Measurements from ENCODE around the gene OMA1. TPM values are rescaled to one million over a fixed set of nuclear protein-coding genes. Genes with fewer than 3 reads are reported as not detected.
A peak's percentile ranks its signal among the peaks of the same experiment; 100 is the strongest.
"Not testable (repeated sequence)": the region's sequence is repeated elsewhere in the genome, so short reads cannot be mapped to it uniquely, and the experiment has no call there.

The OMA1 gene
- 20.3 and 93.6 TPM in 2 replicates for total RNA-seq (2014; rRNA removed; shearing (Covaris generic); ENCODE audit: low replicate concordance)

DNA sequence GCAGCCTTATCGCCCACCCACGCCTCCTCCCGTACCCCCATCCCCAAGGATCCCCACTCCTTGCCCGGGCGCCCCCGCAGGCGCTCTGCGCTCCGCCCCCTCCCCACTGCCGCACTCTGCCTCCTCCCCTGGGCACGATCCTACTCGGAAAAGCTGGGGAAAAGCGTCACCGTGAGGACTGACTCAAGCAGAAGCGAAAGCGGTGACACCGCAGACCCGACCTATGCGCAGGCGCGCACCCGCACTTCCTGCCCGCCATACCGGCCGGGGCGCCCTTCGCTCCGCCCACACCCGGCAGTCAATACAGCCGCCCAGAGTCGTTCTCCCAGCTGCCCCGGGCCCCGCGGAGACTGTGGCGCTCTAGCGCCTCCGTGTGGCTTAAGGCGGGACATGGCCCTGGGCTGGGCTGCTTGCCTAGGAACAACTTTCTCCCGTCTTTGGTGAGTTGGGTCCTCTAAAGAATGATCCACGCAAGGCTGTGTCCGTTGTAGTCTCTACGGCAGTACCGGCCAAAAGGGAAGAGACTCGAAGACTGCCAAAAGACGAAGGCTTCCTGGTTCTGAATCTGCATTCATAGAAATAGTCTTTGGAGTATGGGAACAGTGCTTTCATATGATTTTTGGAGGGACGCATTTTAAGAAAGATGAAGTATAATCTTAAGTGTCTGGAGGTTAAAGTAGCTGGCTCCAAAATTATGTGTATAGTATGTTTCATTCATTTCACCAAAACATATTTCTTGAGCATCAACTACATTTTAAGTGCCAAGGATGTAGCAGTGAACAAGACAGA is at the start of gene OMA1:
Gene OMA1, minus strand, starts transcription at position 207 of the 789 bp plus-strand sequence. CDS start 7,432 bp downstream, outside the sequence.
- DNase-seq (ENCODE audit: low read depth) = peak; percentile 93
- in situ Hi-C loops (cut with HindIII; ENCODE audit: low pct_unique_long_range_greater_than_20kb, low sequenced_read_pairs) = no loop called here

DNA sequence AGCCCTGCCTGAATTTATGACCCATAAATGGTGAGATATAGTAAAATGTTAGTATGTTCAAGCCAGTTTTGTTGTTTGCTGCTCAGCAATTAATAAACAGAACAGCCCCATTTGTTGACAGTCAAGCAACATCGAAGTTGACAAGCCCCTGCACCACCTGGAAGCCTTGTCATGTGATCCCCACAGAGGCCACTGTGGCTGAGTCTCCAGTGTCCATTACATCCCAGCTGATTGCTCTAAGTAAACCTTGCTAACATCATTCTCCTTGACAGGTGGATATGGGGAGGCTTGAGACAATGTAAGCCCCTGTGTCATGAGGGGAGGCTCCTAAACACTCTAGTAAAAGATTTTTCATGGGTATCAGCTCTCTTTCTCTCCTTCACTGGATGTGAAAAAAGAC is 48.0 kb upstream of the OMA1 start:
- DNase-seq (ENCODE audit: low read depth) = no peak
- in situ Hi-C loops (cut with HindIII; ENCODE audit: low pct_unique_long_range_greater_than_20kb, low sequenced_read_pairs) = no loop called here

DNA sequence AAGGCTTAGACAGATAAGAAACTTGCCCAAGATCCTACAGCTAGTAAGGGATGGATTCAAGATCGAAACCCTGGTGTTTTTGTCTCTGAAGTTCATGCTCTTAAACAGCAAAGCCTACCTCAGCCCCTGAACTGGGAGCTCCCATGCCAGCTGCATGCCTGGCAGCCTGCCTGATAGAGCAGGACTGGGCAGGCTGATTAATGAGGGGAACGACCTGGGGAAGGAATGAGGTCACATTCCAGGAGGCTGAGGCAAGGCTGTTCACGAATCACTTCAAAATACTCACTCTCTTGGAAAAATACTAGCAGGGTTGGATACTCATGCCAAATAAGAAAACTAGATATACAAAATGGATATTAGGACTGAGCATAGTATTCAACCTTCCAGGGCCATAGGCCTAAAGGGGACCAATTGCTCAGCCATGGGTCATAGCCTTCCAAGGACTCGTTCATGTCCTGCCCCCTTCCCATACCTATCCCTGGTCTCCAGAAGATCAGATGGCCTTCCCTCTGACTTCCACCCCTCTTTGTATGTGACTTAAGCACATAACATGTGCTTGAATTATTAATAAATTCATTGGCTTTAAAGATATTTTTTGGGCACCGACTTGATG is 46.1 kb upstream of the OMA1 start:
- in situ Hi-C loops (cut with HindIII; ENCODE audit: low pct_unique_long_range_greater_than_20kb, low sequenced_read_pairs) = no loop called here
- peak; percentile 84 for DNase-seq (ENCODE audit: low read depth)

DNA sequence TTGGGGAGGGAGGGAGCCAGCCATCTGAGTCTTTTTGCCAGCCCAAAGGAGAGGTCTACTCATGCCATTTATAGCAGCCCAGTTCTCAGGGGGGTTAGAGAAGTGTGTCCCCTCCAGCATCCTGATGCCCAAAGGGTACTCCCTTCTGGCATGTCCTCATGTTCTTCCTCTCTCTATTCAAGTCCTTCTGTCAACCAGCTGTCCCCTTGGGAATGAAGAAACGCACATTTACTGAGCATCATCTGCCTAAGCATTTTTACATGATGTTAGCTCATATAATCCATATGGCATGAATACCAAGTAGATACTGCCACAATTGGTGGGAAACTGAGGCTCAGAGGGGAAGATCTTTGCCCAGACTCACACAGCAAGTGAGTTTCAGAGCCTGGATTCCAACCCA is 45.3 kb upstream of the OMA1 start:
- no peak for DNase-seq (ENCODE audit: low read depth)
- in situ Hi-C loops (cut with HindIII; ENCODE audit: low pct_unique_long_range_greater_than_20kb, low sequenced_read_pairs) = no loop called here

DNA sequence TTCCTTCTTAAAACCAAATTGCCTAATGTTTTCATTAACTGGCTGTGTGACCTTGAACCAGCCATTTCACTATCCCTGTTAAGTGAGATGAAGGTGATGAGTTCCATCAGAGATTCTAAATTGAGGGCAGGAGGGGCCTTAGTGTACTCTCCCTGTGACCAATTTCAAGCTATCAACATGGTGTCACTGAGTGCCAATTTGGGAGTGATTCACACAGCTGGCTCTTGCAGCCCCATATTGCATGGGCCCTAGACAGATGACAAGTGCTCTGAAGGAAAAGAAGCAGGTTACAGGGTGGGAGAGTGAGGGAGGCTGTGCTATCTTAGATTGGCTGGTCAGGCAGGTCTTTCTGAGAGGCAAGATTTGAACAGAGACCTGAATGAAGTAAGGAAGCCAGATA is 43.5 kb upstream of the OMA1 start:
- in situ Hi-C loops (cut with HindIII; ENCODE audit: low pct_unique_long_range_greater_than_20kb, low sequenced_read_pairs) = no loop called here
- DNase-seq (ENCODE audit: low read depth) = no peak

DNA sequence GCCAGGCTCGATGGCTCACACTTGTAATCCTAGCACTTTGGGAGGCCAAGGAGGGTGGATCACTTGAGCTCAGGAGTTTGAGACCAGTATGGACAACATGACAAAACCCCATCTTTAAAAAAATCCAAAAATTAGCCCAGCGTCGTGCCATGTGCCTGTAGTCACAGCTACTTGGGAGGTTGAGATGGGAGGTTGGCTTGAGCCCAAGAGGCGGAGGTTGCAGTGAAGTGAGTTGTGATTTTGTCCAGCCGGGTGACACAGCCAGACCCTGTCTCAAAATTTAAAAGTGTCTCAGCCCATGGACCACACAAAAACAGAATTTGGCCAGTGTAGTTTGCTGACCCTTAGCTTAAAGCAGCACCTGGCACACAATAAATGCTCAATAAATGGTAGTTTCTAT is 41.9 kb upstream of the OMA1 start:
- in situ Hi-C loops (cut with HindIII; ENCODE audit: low pct_unique_long_range_greater_than_20kb, low sequenced_read_pairs) = no loop called here
- no peak for DNase-seq (ENCODE audit: low read depth)

DNA sequence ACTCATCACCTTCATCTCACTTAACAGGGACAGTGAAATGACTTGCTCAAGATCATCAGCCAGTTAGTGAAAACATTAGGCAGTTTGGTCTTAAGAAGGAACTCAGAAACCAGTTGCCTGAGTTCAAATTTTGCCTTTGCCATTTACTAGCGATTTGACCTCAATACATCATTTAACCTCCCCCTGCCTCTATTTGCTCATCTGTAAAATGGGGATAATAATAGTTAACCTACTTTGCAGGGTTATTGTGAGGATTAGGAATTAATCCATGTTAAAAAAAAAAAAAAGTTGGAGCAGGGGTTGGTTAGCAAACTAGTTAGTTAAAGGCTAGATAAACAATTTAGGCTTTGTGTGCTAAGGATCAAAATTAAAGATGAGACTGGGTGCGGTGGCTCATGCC is 41.1 kb upstream of the OMA1 start:
- no peak for DNase-seq (ENCODE audit: low read depth)
- in situ Hi-C loops (cut with HindIII; ENCODE audit: low pct_unique_long_range_greater_than_20kb, low sequenced_read_pairs) = no loop called here

DNA sequence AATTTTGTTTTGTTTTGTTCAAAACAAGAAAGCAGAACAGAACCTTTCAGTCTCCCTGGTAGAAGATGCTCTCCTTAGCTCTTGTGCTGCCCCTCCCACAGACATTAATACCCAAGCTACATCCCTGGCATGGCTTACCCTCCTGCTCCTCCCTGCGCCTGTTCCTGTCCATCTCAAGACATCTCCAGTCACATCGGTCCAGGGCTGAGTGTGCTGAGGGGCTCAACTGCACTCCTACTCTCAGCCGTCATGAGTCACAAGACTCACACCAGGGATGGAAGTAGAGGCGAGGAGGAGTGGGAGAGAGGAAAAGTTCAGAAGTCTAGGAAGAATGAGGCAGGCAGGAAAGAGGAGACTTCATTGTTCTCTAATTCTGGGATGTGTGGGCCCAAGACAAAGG is 39.7 kb upstream of the OMA1 start:
- DNase-seq (ENCODE audit: low read depth) = no peak
- in situ Hi-C loops (cut with HindIII; ENCODE audit: low pct_unique_long_range_greater_than_20kb, low sequenced_read_pairs) = no loop called here

DNA sequence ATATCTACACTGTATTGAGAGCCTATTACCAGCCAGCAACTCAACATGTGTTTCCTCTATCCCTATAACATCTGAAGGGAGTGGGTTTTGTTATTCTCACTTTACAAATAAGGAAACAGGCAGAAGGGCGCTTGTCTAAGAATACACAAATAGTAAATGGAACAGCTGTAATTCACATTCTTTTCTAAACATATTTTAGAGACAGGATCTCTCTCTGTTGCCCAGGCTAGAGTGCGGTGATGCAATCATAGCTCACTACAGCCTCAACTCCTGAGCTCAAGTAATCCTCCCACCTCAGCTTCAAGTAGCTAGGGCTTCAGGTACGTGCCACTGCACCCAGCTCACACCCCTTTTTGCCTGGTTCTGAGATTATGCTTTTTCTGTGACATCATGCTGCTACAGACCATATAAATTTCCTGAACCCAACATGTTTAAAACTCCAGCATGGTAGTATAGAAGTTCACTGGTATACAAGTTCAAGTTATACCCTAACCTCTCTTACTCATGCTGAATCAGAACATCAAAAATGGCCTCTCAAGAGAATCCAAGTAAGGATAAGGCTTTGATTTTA is 39.1 kb upstream of the OMA1 start:
- DNase-seq (ENCODE audit: low read depth) = no peak
- in situ Hi-C loops (cut with HindIII; ENCODE audit: low pct_unique_long_range_greater_than_20kb, low sequenced_read_pairs) = no loop called here

DNA sequence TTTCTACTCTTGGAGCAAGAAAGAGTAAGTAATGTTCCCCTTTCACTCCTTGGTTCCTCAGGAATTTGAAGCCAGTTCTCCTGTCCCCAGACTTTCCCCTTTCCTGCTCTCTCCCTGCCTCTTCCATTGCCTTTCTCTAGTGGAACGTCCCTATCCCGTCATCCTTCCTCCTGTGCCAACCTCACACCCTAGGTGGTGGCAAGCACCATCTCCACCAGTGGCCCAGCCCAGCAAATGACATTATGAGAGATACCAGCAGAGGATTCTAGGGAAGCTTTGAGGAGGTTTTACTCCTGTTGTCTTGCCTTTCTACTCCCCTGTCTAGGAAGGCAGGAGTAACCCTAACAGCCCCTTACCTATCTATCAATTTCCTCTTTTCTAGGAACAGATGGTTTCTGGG is 38.6 kb upstream of the OMA1 start:
- in situ Hi-C loops (cut with HindIII; ENCODE audit: low pct_unique_long_range_greater_than_20kb, low sequenced_read_pairs) = no loop called here
- DNase-seq (ENCODE audit: low read depth) = no peak

DNA sequence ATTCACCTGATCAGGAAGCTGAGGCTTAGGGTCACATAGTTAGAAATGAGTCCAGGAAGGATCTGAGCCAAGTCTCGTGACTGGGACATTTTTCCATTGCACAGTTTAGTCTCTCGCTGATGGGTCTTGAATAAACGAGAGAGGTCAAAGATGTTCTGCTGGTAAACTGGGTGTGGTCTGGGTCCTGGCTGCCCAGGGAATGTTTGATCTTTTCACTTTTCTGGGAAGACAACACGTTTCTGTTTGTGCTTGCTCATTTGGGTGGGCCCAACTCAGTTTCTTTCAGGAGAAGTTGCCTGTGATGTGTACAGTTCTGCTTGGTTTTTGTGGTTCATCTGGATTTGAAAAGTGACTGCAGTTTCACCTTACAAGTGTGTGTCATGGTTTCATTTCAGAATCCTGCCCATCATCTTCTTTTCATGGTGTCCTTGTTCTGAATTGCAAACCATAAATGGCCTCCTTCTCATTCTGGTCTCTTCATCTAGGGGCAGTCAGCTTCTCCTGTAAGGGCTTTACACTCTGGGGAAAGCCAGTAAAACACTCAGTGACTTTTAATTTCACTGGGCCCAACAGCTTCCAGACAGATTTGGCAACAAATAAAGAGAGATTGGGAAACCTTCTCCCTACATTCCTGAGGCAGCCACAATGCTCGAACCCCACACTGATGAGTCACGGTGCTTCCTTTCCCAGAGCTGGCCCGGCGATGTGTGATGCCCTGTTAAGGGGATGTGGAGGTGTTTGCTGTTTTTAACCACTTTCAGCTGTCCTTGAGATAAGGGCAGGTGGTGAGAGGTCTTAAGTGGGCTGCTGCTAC is 37.8 kb upstream of the OMA1 start:
- in situ Hi-C loops (cut with HindIII; ENCODE audit: low pct_unique_long_range_greater_than_20kb, low sequenced_read_pairs) = no loop called here
- peak; percentile 83 for DNase-seq (ENCODE audit: low read depth)

DNA sequence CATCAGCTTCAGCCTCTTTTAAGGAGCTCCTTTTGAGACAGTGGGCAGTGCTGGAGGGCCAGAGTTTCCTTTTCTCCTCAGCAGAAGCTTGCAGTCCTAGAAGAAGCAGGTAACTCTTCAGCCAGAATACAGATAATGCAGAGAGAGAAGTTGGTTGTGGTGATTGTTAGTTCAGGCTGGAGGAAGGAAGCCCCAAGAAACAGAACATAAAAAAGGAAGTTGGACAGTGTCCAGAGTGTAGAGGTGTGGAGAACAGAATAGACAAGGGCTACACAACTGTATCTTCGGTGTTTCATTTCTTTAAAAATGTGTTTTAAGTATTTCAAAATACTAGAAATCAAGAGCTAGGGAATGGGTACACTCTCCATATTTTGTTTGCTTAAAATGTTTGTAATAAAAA is 37.0 kb upstream of the OMA1 start:
- in situ Hi-C loops (cut with HindIII; ENCODE audit: low pct_unique_long_range_greater_than_20kb, low sequenced_read_pairs) = no loop called here
- no peak for DNase-seq (ENCODE audit: low read depth)

DNA sequence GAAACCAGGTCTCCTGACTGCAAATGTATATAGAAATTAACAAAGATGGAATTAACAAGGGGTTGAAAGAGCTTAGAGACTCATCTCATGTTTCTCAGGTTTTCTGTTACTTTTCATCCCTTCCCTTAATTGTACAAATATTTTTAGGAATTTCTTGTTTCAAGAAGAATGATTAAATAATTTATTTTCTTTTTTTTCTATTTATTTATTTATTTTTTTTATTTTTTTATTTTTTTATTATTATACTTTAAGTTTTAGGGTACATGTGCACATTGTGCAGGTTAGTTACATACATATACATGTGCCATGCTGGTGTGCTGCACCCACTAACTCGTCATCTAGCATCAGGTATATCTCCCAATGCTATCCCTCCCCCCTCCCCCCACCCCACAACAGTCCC is 35.6 kb upstream of the OMA1 start:
- DNase-seq (ENCODE audit: low read depth); in situ Hi-C loops (cut with HindIII; ENCODE audit: low pct_unique_long_range_greater_than_20kb, low sequenced_read_pairs): not testable (repeated sequence)

DNA sequence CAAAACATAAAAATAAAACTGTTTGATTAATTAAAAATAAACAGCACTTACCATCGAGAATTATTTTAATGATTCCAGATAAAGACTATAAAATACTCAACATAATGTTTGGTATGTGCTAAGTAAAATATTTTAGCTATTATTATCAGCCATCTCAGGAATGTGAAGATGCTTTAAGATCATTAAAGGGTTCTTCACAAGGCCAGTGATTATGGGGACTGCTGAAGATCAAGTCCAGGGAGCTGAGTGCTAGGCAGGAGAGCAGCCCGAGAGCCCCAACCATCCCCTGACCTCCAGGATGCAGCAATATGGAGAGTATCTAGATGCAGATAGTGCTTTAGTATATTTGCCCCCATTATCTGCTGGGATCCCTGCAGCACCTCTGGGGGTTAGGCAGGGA is 35.1 kb upstream of the OMA1 start:
- DNase-seq (ENCODE audit: low read depth) = no peak
- in situ Hi-C loops (cut with HindIII; ENCODE audit: low pct_unique_long_range_greater_than_20kb, low sequenced_read_pairs) = no loop called here

DNA sequence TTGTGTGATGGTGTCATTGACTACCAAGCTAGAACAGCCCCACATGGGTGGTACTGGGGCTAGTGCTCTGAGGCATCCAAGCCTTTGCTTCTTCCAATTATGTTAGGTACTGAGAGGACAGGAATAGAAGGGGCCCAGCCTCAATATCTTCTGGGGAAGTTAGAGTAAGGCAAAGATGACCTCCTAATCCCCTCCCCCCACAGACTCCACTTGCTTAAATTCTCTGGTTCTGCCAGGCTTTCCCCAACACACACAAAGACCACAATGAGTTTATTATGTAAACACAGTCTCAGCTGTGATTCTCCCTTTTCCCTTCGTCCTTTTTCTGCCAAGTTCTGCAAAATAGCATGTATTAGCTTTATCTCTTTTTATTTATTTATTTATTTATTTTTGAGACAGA is 33.7 kb upstream of the OMA1 start:
- in situ Hi-C loops (cut with HindIII; ENCODE audit: low pct_unique_long_range_greater_than_20kb, low sequenced_read_pairs) = no loop called here
- DNase-seq (ENCODE audit: low read depth) = no peak

DNA sequence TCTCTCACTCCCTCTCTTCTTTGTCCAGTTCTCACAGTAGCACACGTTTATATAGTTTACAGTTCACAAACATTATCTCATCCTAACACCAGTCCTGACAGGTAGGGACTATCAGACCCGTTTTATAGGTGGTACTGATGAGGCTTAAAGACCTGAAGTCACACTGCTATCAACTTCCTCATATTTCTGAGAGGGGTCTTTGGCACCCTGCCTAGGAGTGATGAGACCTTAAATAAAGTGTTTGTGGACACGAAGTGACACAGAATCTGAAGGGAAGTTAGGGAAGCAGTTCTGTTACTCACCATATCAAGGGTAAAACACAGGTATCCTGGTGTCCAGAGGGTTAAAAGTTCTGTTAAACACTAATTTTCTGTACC is 31.1 kb upstream of the OMA1 start:
- no peak for DNase-seq (ENCODE audit: low read depth)
- in situ Hi-C loops (cut with HindIII; ENCODE audit: low pct_unique_long_range_greater_than_20kb, low sequenced_read_pairs) = no loop called here

DNA sequence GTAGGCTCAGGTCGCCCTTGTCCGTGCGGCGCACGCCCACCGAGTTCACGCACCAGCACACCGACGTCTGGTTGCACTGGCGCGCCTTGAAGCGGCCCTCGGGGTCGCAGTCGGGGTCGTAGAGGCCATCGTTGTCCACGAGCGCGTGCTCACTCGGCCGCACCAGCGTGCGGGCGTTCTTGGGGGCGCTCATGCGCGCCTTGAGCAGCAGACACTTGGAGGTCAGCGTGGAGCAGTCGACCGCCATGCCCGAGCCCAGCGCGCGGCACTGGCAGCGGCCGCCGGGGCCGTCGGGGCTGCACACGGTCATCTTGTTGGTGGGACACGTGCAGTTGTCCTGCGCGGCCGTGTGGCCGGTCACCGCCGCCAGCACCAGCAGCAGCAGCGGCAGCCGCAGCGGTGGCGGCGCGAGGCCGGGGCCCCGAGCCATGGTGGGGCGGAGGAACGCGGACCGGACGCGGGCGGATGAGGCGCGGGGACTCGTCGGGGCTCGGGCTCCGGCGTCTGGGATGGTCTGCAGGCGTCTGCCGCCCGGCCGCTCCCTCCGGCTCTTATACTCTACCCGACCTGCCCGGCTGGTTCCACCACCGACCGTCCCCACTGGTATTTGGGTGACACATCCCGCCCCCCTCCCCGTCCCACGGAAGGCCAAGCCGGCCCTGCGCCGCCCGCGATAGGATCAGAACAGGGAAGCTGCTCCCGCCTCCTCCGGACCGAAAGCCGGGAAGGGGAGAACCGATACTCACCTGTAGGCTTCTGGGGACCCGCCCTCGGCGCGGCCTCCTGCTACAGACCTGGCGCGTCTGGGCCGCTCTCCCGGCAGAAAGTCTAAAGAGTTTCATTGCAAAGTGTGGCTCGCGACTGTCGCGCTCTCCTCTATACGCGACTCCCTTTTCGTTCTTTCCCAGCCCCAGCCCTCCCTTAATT is 30.5 kb upstream of the OMA1 start, which contains the start of gene TACSTD2:
Gene TACSTD2, minus strand, starts transcription at position 526 of the 927 bp plus-strand sequence. Its CDS starts 96 bp downstream, at position 430.
- in situ Hi-C loops (cut with HindIII; ENCODE audit: low pct_unique_long_range_greater_than_20kb, low sequenced_read_pairs) = no loop called here
- no peak for DNase-seq (ENCODE audit: low read depth)

DNA sequence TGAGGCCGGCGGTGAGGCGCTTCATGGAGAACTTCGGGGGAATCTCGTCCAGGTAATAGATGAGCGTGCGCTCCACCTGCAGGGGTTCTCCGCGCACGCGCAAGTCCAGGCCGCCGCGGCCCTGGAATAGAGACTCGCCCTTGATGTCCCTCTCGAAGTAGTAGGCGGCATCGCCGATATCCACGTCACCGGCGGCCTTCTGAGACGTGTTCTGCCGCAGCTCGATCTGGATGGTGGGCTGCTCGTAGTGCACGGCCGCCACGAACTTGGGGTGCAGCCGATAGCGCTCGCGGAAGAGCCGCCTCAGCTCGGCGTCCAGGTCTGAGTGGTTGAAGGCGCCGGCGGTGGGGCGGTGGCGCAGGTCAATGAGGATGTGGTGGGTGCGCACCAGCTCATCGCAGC is 29.8 kb upstream of the OMA1 start:
- no peak for DNase-seq (ENCODE audit: low read depth)
- in situ Hi-C loops (cut with HindIII; ENCODE audit: low pct_unique_long_range_greater_than_20kb, low sequenced_read_pairs) = no loop called here

Data from Caki2 (cell line).